Fibroblast of lung (primary cell): ENCODE measurements around the gene SLC25A44. TPM values are rescaled to one million over a fixed set of nuclear protein-coding genes. Genes with fewer than 3 reads are reported as not detected.

ENCODE experiments used
- DNase-seq, 2 donors: peaks; one replicate each; pipeline versions ENCODE4 v3.0.0 to v3.0.0-alpha.2; 2010; ENCODE audit warnings: low read depth in 2 of 2
- H2AFZ ChIP-seq: 2 replicates; pipeline ENCODE4 v1.5.1; 2012; ENCODE audit warnings: low read length, control low read depth, inconsistent platforms
- H3K27ac ChIP-seq: 2 replicates; pipeline ENCODE4 v1.5.1; 2011; ENCODE audit warnings: low read length, control low read depth; ENCODE audit not compliant: insufficient read depth
- H3K27me3 ChIP-seq: 2 replicates; pipeline ENCODE4 v1.5.1; 2011; ENCODE audit warnings: mild to moderate bottlenecking, low read length; ENCODE audit not compliant: control insufficient read depth, insufficient read depth
- H3K36me3 ChIP-seq: 2 replicates; pipeline ENCODE4 v1.5.1; 2011; ENCODE audit warnings: low read length; ENCODE audit not compliant: control insufficient read depth, insufficient read depth
- H3K4me1 ChIP-seq: 2 replicates; pipeline ENCODE4 v1.5.1; 2011; ENCODE audit warnings: low read length; ENCODE audit not compliant: control insufficient read depth, insufficient read depth; ENCODE audit errors: extremely low read depth
- H3K4me2 ChIP-seq: 2 replicates; pipeline ENCODE4 v1.5.1; 2011; ENCODE audit warnings: low read length, control low read depth; ENCODE audit not compliant: insufficient read depth; ENCODE audit errors: extremely low read depth
- H3K4me3 ChIP-seq, 4 experiments: fragments of 200-600 bp in 1 of 4; sonication (generic) in 1 of 4; replicated peaks in 1 of 4; 2 replicates each; pipeline ENCODE4 v1.5.1; 2011 to 2016; ENCODE audit warnings: low read length in 4 of 4, low read depth in 3 of 4, mild to moderate bottlenecking in 3 of 4, control low read depth in 2 of 4, inconsistent platforms in 1 of 4, mixed read lengths in 1 of 4; ENCODE audit not compliant: insufficient read depth in 1 of 4; ENCODE audit errors: control extremely low read depth in 1 of 4
- H3K79me2 ChIP-seq: 2 replicates; pipeline ENCODE4 v1.5.1; 2012; ENCODE audit warnings: mild to moderate bottlenecking, low read length, inconsistent platforms; ENCODE audit not compliant: control insufficient read depth, insufficient read depth
- H3K9ac ChIP-seq: 2 replicates; pipeline ENCODE4 v1.5.1; 2011; ENCODE audit warnings: mild to moderate bottlenecking, low read length, control low read depth; ENCODE audit not compliant: insufficient read depth
- H3K9me3 ChIP-seq: 2 replicates; pipeline ENCODE4 v1.5.1; 2012; ENCODE audit warnings: low read depth, low read length; ENCODE audit not compliant: control insufficient read depth, insufficient read depth
- H4K20me1 ChIP-seq: 2 replicates; pipeline ENCODE4 v1.5.1; 2011; ENCODE audit warnings: low read length; ENCODE audit not compliant: control insufficient read depth, insufficient read depth; ENCODE audit errors: extremely low read depth
- EZH2 ChIP-seq: IDR thresholded peaks from 2 replicates; pipeline ENCODE4 v1.5.1; 2012; ENCODE audit warnings: low read length, control low read depth, mild to moderate bottlenecking; ENCODE audit errors: missing control alignments
- polyA minus RNA-seq: library from RNA; depleted of rRNA, polyadenylated mRNA; stranded (reverse); fragments of >200 nt; gene quantifications from 2 replicates; pipeline ENCODE4 v1.2.3, GENCODE V29; 2011; ENCODE audit warnings: low replicate concordance
- polyA plus RNA-seq, 2 donors: library from polyadenylated mRNA; depleted of rRNA in 1 of 2; stranded (reverse) in 1 of 2; unstranded in 1 of 2; fragments of >200 nt; gene quantifications; 2 replicates each; pipeline ENCODE4 v1.2.1, GENCODE V29; 2011 to 2012; ENCODE audit warnings: missing spikeins in 1 of 2
- total RNA-seq: library from RNA; depleted of rRNA; stranded (reverse); fragments of >200 nt; gene quantifications from 2 replicates; pipeline ENCODE4 v1.2.1, GENCODE V29; 2014
- TF ChIP-seq, protein P1 (sequence below), 2 donors: IDR thresholded peaks in 1 of 2; conservative IDR thresholded peaks in 1 of 2; 1 replicate in 1 of 2; 2 replicates in 1 of 2; pipeline ENCODE4 v1.5.1; 2011 to 2012; ENCODE audit warnings: low read length in 2 of 2, control low read depth in 1 of 2, inconsistent platforms in 1 of 2, low read depth in 1 of 2, mild to moderate bottlenecking in 1 of 2

The SLC25A44 gene, protein sequence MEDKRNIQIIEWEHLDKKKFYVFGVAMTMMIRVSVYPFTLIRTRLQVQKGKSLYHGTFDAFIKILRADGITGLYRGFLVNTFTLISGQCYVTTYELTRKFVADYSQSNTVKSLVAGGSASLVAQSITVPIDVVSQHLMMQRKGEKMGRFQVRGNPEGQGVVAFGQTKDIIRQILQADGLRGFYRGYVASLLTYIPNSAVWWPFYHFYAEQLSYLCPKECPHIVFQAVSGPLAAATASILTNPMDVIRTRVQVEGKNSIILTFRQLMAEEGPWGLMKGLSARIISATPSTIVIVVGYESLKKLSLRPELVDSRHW
- total RNA-seq = 5.4 and 8.4 TPM in 2 replicates
- polyA plus RNA-seq = 32.1 and 35.4 TPM in 2 replicates
- polyA plus RNA-seq (2012) = 20.3 and 20.5 TPM in 2 replicates
- polyA minus RNA-seq = 36.8 and 52.8 TPM in 2 replicates

DNA sequence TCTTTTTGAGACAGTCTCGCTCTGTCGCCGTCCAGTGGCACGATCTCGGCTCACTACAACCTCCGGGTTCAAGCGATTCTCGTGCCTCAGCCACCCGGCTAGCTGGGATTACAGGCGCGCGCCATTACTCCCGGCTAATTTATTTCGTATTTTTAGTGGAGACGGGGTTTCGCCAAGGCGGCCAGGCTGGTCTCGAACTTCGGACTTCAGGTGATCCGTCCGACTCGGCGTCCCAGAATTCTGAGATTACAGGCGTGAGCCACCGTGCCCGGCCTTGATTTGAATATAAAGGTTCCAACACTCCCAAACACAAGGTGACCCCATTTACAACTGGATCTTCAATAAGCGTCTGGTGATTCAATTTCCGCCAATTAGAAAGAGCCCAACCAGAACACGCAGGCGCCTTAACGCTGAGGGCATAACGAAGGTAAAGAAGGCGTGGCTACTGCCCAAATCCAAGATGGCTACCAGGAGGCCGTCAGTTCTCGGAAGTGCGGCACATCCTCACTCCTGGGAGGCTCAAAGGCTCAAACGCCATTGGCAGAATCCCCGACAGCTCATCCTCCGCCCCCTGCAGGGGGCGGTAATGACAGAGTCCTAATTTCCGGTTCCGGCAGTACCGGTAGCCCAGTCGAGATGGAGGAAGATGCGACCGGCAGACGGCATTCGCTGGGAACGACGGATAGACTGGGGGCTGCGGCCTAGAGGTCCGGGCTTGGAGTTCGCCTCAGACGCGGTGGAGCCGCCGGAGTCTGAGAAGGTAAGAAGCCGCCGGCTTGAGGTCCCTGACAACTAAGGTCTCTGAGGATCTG lies at the start of gene SLC25A44:
Gene SLC25A44 (plus strand): TSS at position 617 of the 812 bp plus-strand sequence. CDS start 5,744 bp downstream, outside the sequence.
- peaks cover 41% of the 10 kb centered on the region for H3K79me2 ChIP-seq

DNA sequence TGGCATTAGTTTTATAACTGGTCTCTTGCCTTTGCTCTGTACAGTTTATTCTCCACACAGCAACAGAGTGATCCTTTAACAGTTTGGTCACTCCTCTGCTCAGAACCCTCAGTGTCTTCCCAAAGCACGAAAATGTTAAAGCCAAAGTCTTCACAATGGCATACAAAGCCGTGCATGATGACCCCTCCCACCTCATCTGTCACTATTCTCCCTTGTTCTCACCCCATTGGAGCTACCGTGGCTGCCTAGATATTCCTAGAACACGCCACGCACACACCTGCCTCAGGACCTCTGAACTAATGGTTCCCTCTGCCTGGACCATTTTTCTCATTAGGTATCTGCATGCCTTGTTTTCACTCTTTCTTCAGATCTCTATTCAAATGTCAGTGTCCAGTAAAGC lies 49.2 kb upstream of the SLC25A44 start:
- Histone ChIP-seq H4K20me1 (no peaks in the 10 kb centered on the region), H3K4me3 (no peak overlapping the region), H3K4me1 (peaks cover 14% of the 10 kb centered on the region), H3K4me2 (no peak overlapping the region), H3K9ac (no peak overlapping the region), H3K36me3 (peaks cover 12% of the 10 kb centered on the region), H2AFZ (no peak overlapping the region), H3K9me3 (no peaks in the 10 kb centered on the region), H3K27ac (no peak overlapping the region), H3K79me2 (no peaks in the 10 kb centered on the region), H3K27me3 (peaks cover 3% of the 10 kb centered on the region)
- TF ChIP-seq, protein P1, sequence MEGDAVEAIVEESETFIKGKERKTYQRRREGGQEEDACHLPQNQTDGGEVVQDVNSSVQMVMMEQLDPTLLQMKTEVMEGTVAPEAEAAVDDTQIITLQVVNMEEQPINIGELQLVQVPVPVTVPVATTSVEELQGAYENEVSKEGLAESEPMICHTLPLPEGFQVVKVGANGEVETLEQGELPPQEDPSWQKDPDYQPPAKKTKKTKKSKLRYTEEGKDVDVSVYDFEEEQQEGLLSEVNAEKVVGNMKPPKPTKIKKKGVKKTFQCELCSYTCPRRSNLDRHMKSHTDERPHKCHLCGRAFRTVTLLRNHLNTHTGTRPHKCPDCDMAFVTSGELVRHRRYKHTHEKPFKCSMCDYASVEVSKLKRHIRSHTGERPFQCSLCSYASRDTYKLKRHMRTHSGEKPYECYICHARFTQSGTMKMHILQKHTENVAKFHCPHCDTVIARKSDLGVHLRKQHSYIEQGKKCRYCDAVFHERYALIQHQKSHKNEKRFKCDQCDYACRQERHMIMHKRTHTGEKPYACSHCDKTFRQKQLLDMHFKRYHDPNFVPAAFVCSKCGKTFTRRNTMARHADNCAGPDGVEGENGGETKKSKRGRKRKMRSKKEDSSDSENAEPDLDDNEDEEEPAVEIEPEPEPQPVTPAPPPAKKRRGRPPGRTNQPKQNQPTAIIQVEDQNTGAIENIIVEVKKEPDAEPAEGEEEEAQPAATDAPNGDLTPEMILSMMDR (conservative IDR thresholded peaks at IDR 0.05 in 1 of 2, IDR thresholded peaks at IDR 0.05 in 1 of 2; ENCODE audit: low read depth in 1 of 2, low read length in 2 of 2) = no peak
- no peak for TF ChIP-seq EZH2
- DNase-seq = no peak

More for the DNA sequence above, at the start of gene SLC25A44:
- no peaks in the 10 kb centered on the region for H3K27me3 ChIP-seq
- peak within 1 kb of the TSS; percentile 85 to 99 (median 90) for H3K4me3 ChIP-seq
- H3K4me1 ChIP-seq = peaks cover 5% of the 10 kb centered on the region
- no peaks in the 10 kb centered on the region for H3K9me3 ChIP-seq
- H4K20me1 ChIP-seq = no peaks in the 10 kb centered on the region
- TF ChIP-seq, protein P1 (conservative IDR thresholded peaks at IDR 0.05 in 1 of 2, IDR thresholded peaks at IDR 0.05 in 1 of 2; ENCODE audit: low read depth in 1 of 2, low read length in 2 of 2) = peak; percentile 45 to 57
- TF ChIP-seq EZH2 = no peak
- H3K9ac ChIP-seq = peak within 1 kb of the TSS; percentile 72
- H3K4me2 ChIP-seq = peak within 1 kb of the TSS; percentile 100
- peak within 1 kb of the TSS; percentile 87 for H3K27ac ChIP-seq
- DNase-seq = peak; percentile 98 to 99
- no peaks in the 10 kb centered on the region for H3K36me3 ChIP-seq
- H2AFZ ChIP-seq = peak within 1 kb of the TSS; percentile 58

DNA sequence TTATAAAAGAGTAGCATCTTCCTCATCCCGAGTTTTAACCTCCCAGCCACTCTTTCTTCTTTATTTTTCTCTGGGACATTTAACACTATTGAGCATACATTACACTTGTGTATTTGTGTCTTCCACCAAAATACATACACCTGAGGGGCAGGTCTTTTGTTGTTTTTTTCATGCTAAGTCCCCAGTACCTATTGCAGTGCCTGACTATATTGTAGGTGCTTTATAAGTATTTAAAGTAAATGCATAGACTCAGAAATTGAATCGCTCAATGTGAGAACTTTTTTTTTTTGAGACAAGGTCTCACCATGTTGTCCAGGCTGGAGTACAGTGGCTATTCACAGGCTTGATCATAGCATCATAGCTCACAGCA lies 48.3 kb upstream of the SLC25A44 start:
- no peak overlapping the region for H2AFZ ChIP-seq
- H3K4me3 ChIP-seq = no peak overlapping the region
- H3K79me2 ChIP-seq = no peaks in the 10 kb centered on the region
- H3K9me3 ChIP-seq = no peaks in the 10 kb centered on the region
- H3K4me2 ChIP-seq = no peak overlapping the region
- TF ChIP-seq EZH2 = no peak
- TF ChIP-seq, protein P1 (conservative IDR thresholded peaks at IDR 0.05 in 1 of 2, IDR thresholded peaks at IDR 0.05 in 1 of 2; ENCODE audit: low read depth in 1 of 2, low read length in 2 of 2) = no peak
- DNase-seq = no peak
- no peak overlapping the region for H3K27ac ChIP-seq
- no peak overlapping the region for H3K9ac ChIP-seq
- H4K20me1 ChIP-seq = no peaks in the 10 kb centered on the region
- H3K27me3 ChIP-seq = peaks cover 7% of the 10 kb centered on the region
- peaks cover 3% of the 10 kb centered on the region for H3K36me3 ChIP-seq
- peaks cover 14% of the 10 kb centered on the region for H3K4me1 ChIP-seq
